Keratinocyte (primary cell): ENCODE data around the gene CLNK.
A peak's percentile ranks its signal among the peaks of the same experiment; 100 is the strongest.

Source experiments
- EZH2 ChIP-seq: IDR thresholded peaks from one replicate; pipeline ENCODE4 v1.6.1; 2012; ENCODE audit warnings: inconsistent platforms, mild to moderate bottlenecking, low read length, moderate library complexity
- TF ChIP-seq, protein P1 (sequence below), 3 experiments: IDR thresholded peaks in 1 of 3; conservative IDR thresholded peaks in 1 of 3; optimal IDR thresholded peaks in 1 of 3; 2 replicates in 2 of 3; 3 replicates in 1 of 3; pipeline versions ENCODE3 to v1.5.1; 2011; ENCODE audit warnings: low read length in 3 of 3, mild to moderate bottlenecking in 3 of 3, moderate library complexity in 2 of 3, control low read depth in 1 of 3, inconsistent platforms in 1 of 3; ENCODE audit not compliant: insufficient read depth in 2 of 3; ENCODE audit errors: extremely low read depth in 1 of 3

DNA sequence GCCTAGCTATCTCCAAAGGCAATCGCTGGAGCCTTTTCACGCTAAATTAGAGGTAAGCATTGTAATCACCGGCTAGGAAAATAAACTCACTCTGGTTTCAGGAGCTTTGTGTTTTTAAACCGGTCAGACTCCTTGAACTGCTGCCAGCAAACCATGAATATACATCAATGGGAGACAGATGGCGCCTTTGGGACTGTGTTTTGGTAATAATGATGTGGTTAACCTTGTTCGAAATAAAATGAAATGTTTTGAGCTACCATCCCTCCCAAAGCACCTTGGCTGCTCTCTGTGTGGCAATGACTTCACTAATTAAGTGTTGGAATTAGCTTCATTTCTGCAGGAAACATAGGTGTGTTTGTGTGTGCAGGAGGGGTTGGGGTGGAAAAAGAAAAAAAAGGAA lies 65.3 kb downstream of the CLNK start:
- TF ChIP-seq, protein P1, sequence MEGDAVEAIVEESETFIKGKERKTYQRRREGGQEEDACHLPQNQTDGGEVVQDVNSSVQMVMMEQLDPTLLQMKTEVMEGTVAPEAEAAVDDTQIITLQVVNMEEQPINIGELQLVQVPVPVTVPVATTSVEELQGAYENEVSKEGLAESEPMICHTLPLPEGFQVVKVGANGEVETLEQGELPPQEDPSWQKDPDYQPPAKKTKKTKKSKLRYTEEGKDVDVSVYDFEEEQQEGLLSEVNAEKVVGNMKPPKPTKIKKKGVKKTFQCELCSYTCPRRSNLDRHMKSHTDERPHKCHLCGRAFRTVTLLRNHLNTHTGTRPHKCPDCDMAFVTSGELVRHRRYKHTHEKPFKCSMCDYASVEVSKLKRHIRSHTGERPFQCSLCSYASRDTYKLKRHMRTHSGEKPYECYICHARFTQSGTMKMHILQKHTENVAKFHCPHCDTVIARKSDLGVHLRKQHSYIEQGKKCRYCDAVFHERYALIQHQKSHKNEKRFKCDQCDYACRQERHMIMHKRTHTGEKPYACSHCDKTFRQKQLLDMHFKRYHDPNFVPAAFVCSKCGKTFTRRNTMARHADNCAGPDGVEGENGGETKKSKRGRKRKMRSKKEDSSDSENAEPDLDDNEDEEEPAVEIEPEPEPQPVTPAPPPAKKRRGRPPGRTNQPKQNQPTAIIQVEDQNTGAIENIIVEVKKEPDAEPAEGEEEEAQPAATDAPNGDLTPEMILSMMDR (optimal IDR thresholded peaks at IDR 0.05 in 1 of 3, IDR thresholded peaks at IDR 0.05 in 1 of 3, conservative IDR thresholded peaks at IDR 0.05 in 1 of 3; ENCODE audit: extremely low read depth in 1 of 3, insufficient read depth in 2 of 3, low read length in 3 of 3): peak in 1 of 3 experiments; percentile 32
- TF ChIP-seq EZH2: no peak
